A549 (cell line): ENCODE results near the gene GCDH. TPM values are rescaled to one million over a fixed set of nuclear protein-coding genes. Genes with fewer than 3 reads are reported as not detected.

Experiments used
- ATAC-seq, 2 experiments: fragments of 200-7000 bp in 1 of 2; fragments of >200 bp in 1 of 2; cut with Nextera tagmentation in 1 of 2; cut with Tn5 transposase in 1 of 2; 3 replicates each; pipeline versions ENCODE4 v1.8.0 to v1.9.1; 2018 to 2020; ENCODE audit warnings: mild to moderate bottlenecking in 1 of 2, moderate library complexity in 1 of 2
- CTCF ChIA-PET: fragments of 300-600 bp; sonication (Branson Sonifier 250); formaldehyde crosslinking; extraction: SDS; loops from one replicate; lab custom pipeline; 2021; ENCODE audit warnings: antibody characterized with exemption, inconsistent platforms; lab: Yijun Ruan, JAX
- POLR2A ChIA-PET: fragments of 350-600 bp; formaldehyde crosslinking; extraction: SDS; loops from one replicate; lab custom pipeline; 2021; ENCODE audit warnings: antibody characterized with exemption, inconsistent platforms; lab: Yijun Ruan, JAX
- DNase-seq, 2 experiments: peaks; one replicate each; pipeline versions ENCODE4 v3.0.0 to v3.0.0-alpha.2; 2011 to 2016; ENCODE audit warnings: low read depth in 1 of 2, low spot score in 1 of 2
- FAIRE-seq: peaks from 2 replicates; lab custom pipeline; 2011; peaks lifted over from hg19 to GRCh38; lab: Jason Lieb, UNC
- H3K27ac ChIP-seq, 2 experiments: fragments of >200 bp; sonication (Bioruptor Twin); formaldehyde crosslinking; 3 replicates each; pipeline ENCODE4 v1.5.1; 2016 to 2017
- H3K4me1 ChIP-seq: fragments of >200 bp; sonication (Bioruptor Twin); formaldehyde crosslinking; 3 replicates; pipeline ENCODE4 v1.6.1; 2016
- H3K4me2 ChIP-seq: fragments of >200 bp; sonication (Bioruptor Twin); formaldehyde crosslinking; 3 replicates; pipeline ENCODE4 v1.6.1; 2016
- H3K4me3 ChIP-seq: fragments of >200 bp; sonication (Bioruptor Twin); formaldehyde crosslinking; 3 replicates; pipeline ENCODE4 v1.5.1; 2016
- H3K9me3 ChIP-seq: fragments of >200 bp; sonication (Bioruptor Twin); formaldehyde crosslinking; 3 replicates; pipeline ENCODE4 v1.6.1; 2016
- CBX8 ChIP-seq: fragments of 200-600 bp; sonication (generic); IDR thresholded peaks from 2 replicates; pipeline ENCODE4 v1.6.1; 2016
- CEBPB ChIP-seq, 2 experiments: fragments of >200 bp in 1 of 2; sonication (Bioruptor Twin) in 1 of 2; formaldehyde crosslinking in 1 of 2; IDR thresholded peaks; 2 replicates each; pipeline ENCODE4 v1.6.1; 2012 to 2016
- CHD4 ChIP-seq: fragments of 200-600 bp; sonication (generic); IDR thresholded peaks from 2 replicates; pipeline ENCODE4 v1.6.1; 2016; ENCODE audit warnings: antibody characterized with exemption, mild to moderate bottlenecking, borderline replicate concordance
- EHF ChIP-seq: fragments of 250-450 bp; sonication (Bioruptor Pico); IDR thresholded peaks from 2 replicates; pipeline ENCODE4 v1.5.0; 2020; ENCODE audit warnings: mild to moderate bottlenecking
- EP300 ChIP-seq, 2 experiments: fragments of >200 bp; sonication (Bioruptor Twin); formaldehyde crosslinking; IDR thresholded peaks; 2 replicates in 1 of 2; 3 replicates in 1 of 2; pipeline ENCODE4 v1.6.1; 2016 to 2017
- FOSB ChIP-seq: fragments of 250-450 bp; sonication (Bioruptor Pico); IDR thresholded peaks from 2 replicates; pipeline ENCODE4 v1.5.0; 2020; ENCODE audit warnings: mild to moderate bottlenecking, moderate library complexity
- FOXS1 ChIP-seq: fragments of 250-450 bp; sonication (Bioruptor Pico); IDR thresholded peaks from 2 replicates; pipeline ENCODE4 v1.5.0; 2020; ENCODE audit warnings: mild to moderate bottlenecking, moderate library complexity
- GATA3 ChIP-seq: IDR thresholded peaks from 2 replicates; pipeline ENCODE4 v1.6.1; 2012; ENCODE audit warnings: borderline replicate concordance
- HOXA7 ChIP-seq: fragments of 250-450 bp; sonication (Bioruptor Pico); IDR thresholded peaks from 2 replicates; pipeline ENCODE4 v1.5.0; 2020; ENCODE audit warnings: mild to moderate bottlenecking, moderate library complexity
- HOXB5 ChIP-seq: fragments of 250-450 bp; sonication (Bioruptor Pico); IDR thresholded peaks from 2 replicates; pipeline ENCODE4 v1.5.0; 2020; ENCODE audit warnings: mild to moderate bottlenecking, moderate library complexity
- MAFK ChIP-seq: fragments of 450-650 bp; IDR thresholded peaks from 2 replicates; pipeline ENCODE4 v1.6.1; 2014; ENCODE audit not compliant: partially characterized antibody
- NFE2L2 ChIP-seq: fragments of 150-350 bp; conservative IDR thresholded peaks from 2 replicates; pipeline ENCODE4 v1.6.1; 2014; ENCODE audit warnings: low read length
- NPAS2 ChIP-seq: fragments of 250-450 bp; sonication (Bioruptor Pico); IDR thresholded peaks from 2 replicates; pipeline ENCODE4 v1.8.0; 2022; ENCODE audit warnings: mild to moderate bottlenecking, moderate library complexity, borderline replicate concordance
- PHF8 ChIP-seq: fragments of 200-600 bp; sonication (generic); IDR thresholded peaks from 2 replicates; pipeline ENCODE4 v1.6.1; 2016; ENCODE audit warnings: low read depth, mild to moderate bottlenecking, antibody characterized with exemption, moderate library complexity, borderline replicate concordance
- POLR2AphosphoS2 ChIP-seq: conservative IDR thresholded peaks from 2 replicates; pipeline ENCODE4 v1.6.1; 2012; ENCODE audit warnings: low read length, improper control_type of control experiment, inconsistent platforms
- RAD21 ChIP-seq, 2 experiments: fragments of >200 bp in 1 of 2; sonication (Bioruptor Twin) in 1 of 2; formaldehyde crosslinking in 1 of 2; IDR thresholded peaks in 1 of 2; conservative IDR thresholded peaks in 1 of 2; 2 replicates in 1 of 2; 3 replicates in 1 of 2; pipeline ENCODE4 v1.6.1; 2012 to 2018; ENCODE audit warnings: inconsistent platforms in 1 of 2
- RARB ChIP-seq: fragments of 250-450 bp; sonication (Bioruptor Pico); IDR thresholded peaks from 2 replicates; pipeline ENCODE4 v1.8.0; 2021; ENCODE audit warnings: mild to moderate bottlenecking, moderate library complexity
- RFX5 ChIP-seq: fragments of 450-650 bp; IDR thresholded peaks from 2 replicates; pipeline ENCODE4 v1.7.1; 2014; ENCODE audit warnings: antibody characterized with exemption, mild to moderate bottlenecking, moderate library complexity
- RNF2 ChIP-seq: fragments of 200-600 bp; sonication (generic); IDR thresholded peaks from 2 replicates; pipeline ENCODE4 v1.6.1; 2016; ENCODE audit warnings: low read depth, mild to moderate bottlenecking, antibody characterized with exemption, moderate library complexity, borderline replicate concordance
- SREBF2 ChIP-seq: fragments of 450-650 bp; IDR thresholded peaks from 2 replicates; pipeline ENCODE4 v1.6.1; 2014; ENCODE audit warnings: mild to moderate bottlenecking, moderate library complexity
- ZC3H11A ChIP-seq: fragments of 450-650 bp; IDR thresholded peaks from 2 replicates; pipeline ENCODE4 v1.6.1; 2014; ENCODE audit warnings: antibody characterized with exemption, mild to moderate bottlenecking
- ZFP36 ChIP-seq: fragments of 450-650 bp; IDR thresholded peaks from 2 replicates; pipeline ENCODE4 v1.6.1; 2014; ENCODE audit warnings: borderline replicate concordance; ENCODE audit not compliant: partially characterized antibody
- ZNF302 ChIP-seq: fragments of 250-450 bp; sonication (Bioruptor Pico); IDR thresholded peaks from 2 replicates; pipeline ENCODE4 v1.9.0; 2021; ENCODE audit warnings: inconsistent platforms, mild to moderate bottlenecking, moderate library complexity
- ZSCAN20 ChIP-seq: fragments of 250-450 bp; sonication (Bioruptor Pico); IDR thresholded peaks from 2 replicates; pipeline ENCODE4 v1.8.0; 2022; ENCODE audit warnings: mild to moderate bottlenecking, moderate library complexity
- WGBS: methylation state at CpG from one replicate; pipeline ENCODE4 v1.1.6; 2017; ENCODE audit errors: missing lambda C conversion rate; 5-methylcytosine and 5-hydroxymethylcytosine counted together
- polyA plus RNA-seq, 4 experiments: library from polyadenylated mRNA; depleted of rRNA in 3 of 4; stranded (reverse); fragments of >200 nt; fragmentation: RNase III in 1 of 4; extraction: RNeasy Plus Mini Kit Qiagen cat#74134 plus additional on column Dnase treatment in 1 of 4; gene quantifications; 2 replicates in 3 of 4; 3 replicates in 1 of 4; pipeline ENCODE4 v1.2.3, GENCODE V29; 2011 to 2017
- TF ChIP-seq, protein P1 (sequence below): IDR thresholded peaks from 2 replicates; pipeline ENCODE4 v1.6.1; 2012

GCDH gene
- polyA plus RNA-seq, 2 of the 4 experiments (the other 2 are of a cell fraction), result 8.8 to 15.2 TPM

DNA sequence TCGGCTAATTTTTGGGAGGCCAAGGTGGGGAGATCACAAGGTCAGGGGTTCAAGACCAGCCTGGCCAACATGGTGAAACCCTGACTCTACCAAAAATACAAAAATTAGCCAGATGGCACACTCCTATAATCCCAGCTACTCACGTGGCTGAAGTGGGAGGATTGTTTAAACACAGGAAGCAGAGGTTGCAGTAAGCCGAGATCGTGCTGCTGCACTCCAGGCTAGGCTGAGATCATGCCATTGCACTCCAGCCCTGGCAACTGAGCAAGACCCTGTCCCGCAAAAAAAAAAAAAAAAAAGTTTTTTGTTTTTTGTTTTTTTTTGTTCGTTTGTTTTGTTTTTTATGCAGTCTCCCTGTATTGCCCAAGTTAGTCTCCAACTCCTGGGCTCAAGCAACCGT, 31.4 kb upstream of the GCDH start:
- CTCF ChIA-PET, result interaction anchor here (0.6 to 3.0 kb wide), 2 partner anchors 12 to 44 kb away, joined by 3 to 17 read pairs; no protein-coding TSS in a partner anchor
- H3K4me1 ChIP-seq, result no peaks in the 10 kb centered on the region
- no peak for FAIRE-seq
- no peak overlapping the region for H3K4me3 ChIP-seq
- no peak overlapping the region for H3K4me2 ChIP-seq
- TF ChIP-seq FOSB (CRISPR knock-in tag), result no peak
- no peak for TF ChIP-seq ZSCAN20 (CRISPR knock-in tag)
- TF ChIP-seq CHD4, result no peak
- TF ChIP-seq ZFP36, result no peak
- TF ChIP-seq EP300 (IDR thresholded peaks at IDR 0.05), result no peak
- no peak for TF ChIP-seq NFE2L2
- TF ChIP-seq CBX8, result no peak
- no peak for TF ChIP-seq ZC3H11A
- no peak for TF ChIP-seq RAD21 (conservative IDR thresholded peaks at IDR 0.05 in 1 of 2, IDR thresholded peaks at IDR 0.05 in 1 of 2)
- TF ChIP-seq RARB (CRISPR knock-in tag), result no peak
- no peak for TF ChIP-seq RNF2
- TF ChIP-seq PHF8, result no peak
- no peak for TF ChIP-seq FOXS1 (CRISPR knock-in tag)
- TF ChIP-seq, all 56 proteins: peak for 0
- Histone ChIP-seq H3K9me3 (no peaks in the 10 kb centered on the region), H3K27ac (no peak overlapping the region)
- POLR2A ChIA-PET, result no interaction called here
- DNase-seq, result no peak
- no peak for ATAC-seq
- WGBS, result 66% methylated on average over 6 of the region's 7 CpGs

DNA sequence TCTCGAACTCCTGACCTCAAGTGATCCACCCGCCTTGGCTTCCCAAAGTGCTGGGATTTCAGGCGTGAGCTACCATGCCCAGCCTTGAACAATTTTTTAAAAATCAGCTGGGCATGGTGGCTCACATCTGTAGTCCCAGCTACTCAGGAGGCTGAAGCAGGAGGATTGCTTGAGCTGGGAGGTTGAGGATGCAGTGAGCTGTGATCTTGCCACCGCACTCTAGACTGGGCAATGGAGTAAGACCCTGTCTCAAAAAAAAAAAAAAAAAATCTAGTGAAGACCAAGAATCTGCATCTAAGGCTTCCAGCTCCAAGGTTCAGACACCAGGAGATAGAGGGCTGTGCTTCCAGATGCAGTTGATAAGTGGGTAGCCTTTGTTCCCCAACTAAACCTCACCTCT, 26.8 kb upstream of the GCDH start:
- H3K9me3 ChIP-seq, result no peaks in the 10 kb centered on the region
- H3K4me1 ChIP-seq, result no peaks in the 10 kb centered on the region
- ATAC-seq, result no peak
- H3K27ac ChIP-seq, result no peak overlapping the region
- H3K4me3 ChIP-seq, result no peak overlapping the region
- FAIRE-seq, result no peak
- no peak for DNase-seq
- no peak overlapping the region for H3K4me2 ChIP-seq
- ChIA-PET POLR2A (no interaction called here), CTCF (interaction anchor here (0.6 to 3.4 kb wide), 7 partner anchors 11 to 177 kb away, joined by 3 to 23 read pairs (median 4); no protein-coding TSS in a partner anchor)
- WGBS, result 84% methylated on average over 3 of the region's 4 CpGs
- TF ChIP-seq NPAS2 (CRISPR knock-in tag) (no peak), EHF (no peak), CEBPB (IDR thresholded peaks at IDR 0.05) (no peak), ZNF302 (no peak), MAFK (no peak), CHD4 (no peak), HOXA7 (CRISPR knock-in tag) (no peak), POLR2AphosphoS2 (no peak), HOXB5 (CRISPR knock-in tag) (no peak), SREBF2 (no peak), GATA3 (no peak), RFX5 (no peak)
- TF ChIP-seq, protein P1, sequence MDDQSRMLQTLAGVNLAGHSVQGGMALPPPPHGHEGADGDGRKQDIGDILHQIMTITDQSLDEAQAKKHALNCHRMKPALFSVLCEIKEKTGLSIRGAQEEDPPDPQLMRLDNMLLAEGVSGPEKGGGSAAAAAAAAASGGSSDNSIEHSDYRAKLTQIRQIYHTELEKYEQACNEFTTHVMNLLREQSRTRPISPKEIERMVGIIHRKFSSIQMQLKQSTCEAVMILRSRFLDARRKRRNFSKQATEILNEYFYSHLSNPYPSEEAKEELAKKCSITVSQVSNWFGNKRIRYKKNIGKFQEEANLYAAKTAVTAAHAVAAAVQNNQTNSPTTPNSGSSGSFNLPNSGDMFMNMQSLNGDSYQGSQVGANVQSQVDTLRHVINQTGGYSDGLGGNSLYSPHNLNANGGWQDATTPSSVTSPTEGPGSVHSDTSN, result no peak
